Measurements from ENCODE around the gene PRKAG3. TPM values are rescaled to one million over a fixed set of nuclear protein-coding genes. Genes with fewer than 3 reads are reported as not detected.

Gene PRKAG3
- total and polyA plus RNA-seq, 4 donors = 0.01 TPM; not detected in 3

GRCh38 chr2:218875692-218876246, 44.2 kb upstream of the PRKAG3 start:
- 31 to 32% methylated on average over 2 of the region's 2 CpGs for WGBS, 2 donors
- Histone ChIP-seq H3K9me3 (ENCODE audit: control insufficient read depth in 4 of 4, insufficient read depth in 3 of 4, low read length in 3 of 4) (peaks cover 0 to 4% (median 0%) of the 10 kb centered on the region in 4 donors), H3K4me1 (ENCODE audit: control insufficient read depth in 5 of 5, insufficient read depth in 5 of 5, low read length in 5 of 5) (peaks cover 0 to 21% (median 5%) of the 10 kb centered on the region in 5 donors), H3K36me3 (ENCODE audit: control insufficient read depth in 4 of 4, insufficient read depth in 4 of 4, low read length in 4 of 4) (no peaks in the 10 kb centered on the region), H3K27ac (ENCODE audit: low read depth in 1 of 2, low read length in 1 of 2) (no peak overlapping the region), H3K27me3 (ENCODE audit: control insufficient read depth in 3 of 3, insufficient read depth in 3 of 3, low read length in 2 of 3) (peaks cover 16 to 80% (median 65%) of the 10 kb centered on the region in 3 donors), H3K4me3 (no peak overlapping the region), H3K9ac (ENCODE audit: insufficient read depth in 1 of 2, low read length in 2 of 2) (no peak overlapping the region)
- DNase-seq = no peak
- TF ChIP-seq, protein P1, sequence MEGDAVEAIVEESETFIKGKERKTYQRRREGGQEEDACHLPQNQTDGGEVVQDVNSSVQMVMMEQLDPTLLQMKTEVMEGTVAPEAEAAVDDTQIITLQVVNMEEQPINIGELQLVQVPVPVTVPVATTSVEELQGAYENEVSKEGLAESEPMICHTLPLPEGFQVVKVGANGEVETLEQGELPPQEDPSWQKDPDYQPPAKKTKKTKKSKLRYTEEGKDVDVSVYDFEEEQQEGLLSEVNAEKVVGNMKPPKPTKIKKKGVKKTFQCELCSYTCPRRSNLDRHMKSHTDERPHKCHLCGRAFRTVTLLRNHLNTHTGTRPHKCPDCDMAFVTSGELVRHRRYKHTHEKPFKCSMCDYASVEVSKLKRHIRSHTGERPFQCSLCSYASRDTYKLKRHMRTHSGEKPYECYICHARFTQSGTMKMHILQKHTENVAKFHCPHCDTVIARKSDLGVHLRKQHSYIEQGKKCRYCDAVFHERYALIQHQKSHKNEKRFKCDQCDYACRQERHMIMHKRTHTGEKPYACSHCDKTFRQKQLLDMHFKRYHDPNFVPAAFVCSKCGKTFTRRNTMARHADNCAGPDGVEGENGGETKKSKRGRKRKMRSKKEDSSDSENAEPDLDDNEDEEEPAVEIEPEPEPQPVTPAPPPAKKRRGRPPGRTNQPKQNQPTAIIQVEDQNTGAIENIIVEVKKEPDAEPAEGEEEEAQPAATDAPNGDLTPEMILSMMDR (IDR thresholded peaks at IDR 0.05; ENCODE audit: control extremely low read depth, extremely low read depth) = no peak
- ATAC-seq (ENCODE audit: insufficient read depth, low FRiP score) = no peak

DNA sequence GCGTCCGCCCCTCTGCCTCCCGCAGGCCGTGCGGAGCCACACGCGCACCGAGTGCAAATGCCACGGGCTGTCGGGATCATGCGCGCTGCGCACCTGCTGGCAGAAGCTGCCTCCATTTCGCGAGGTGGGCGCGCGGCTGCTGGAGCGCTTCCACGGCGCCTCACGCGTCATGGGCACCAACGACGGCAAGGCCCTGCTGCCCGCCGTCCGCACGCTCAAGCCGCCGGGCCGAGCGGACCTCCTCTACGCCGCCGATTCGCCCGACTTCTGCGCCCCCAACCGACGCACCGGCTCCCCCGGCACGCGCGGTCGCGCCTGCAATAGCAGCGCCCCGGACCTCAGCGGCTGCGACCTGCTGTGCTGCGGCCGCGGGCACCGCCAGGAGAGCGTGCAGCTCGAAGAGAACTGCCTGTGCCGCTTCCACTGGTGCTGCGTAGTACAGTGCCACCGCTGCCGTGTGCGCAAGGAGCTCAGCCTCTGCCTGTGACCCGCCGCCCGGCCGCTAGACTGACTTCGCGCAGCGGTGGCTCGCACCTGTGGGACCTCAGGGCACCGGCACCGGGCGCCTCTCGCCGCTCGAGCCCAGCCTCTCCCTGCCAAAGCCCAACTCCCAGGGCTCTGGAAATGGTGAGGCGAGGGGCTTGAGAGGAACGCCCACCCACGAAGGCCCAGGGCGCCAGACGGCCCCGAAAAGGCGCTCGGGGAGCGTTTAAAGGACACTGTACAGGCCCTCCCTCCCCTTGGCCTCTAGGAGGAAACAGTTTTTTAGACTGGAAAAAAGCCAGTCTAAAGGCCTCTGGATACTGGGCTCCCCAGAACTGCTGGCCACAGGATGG, 42.0 kb upstream of the PRKAG3 start:
- Histone ChIP-seq H3K36me3 (ENCODE audit: control insufficient read depth in 4 of 4, insufficient read depth in 4 of 4, low read length in 4 of 4) (no peaks in the 10 kb centered on the region), H3K27me3 (ENCODE audit: control insufficient read depth in 3 of 3, insufficient read depth in 3 of 3, low read length in 2 of 3) (peaks cover 18 to 86% (median 74%) of the 10 kb centered on the region in 3 donors)

GRCh38 chr2:218872645-218873358, 41.2 kb upstream of the PRKAG3 start:
- H3K36me3 ChIP-seq (ENCODE audit: control insufficient read depth in 4 of 4, insufficient read depth in 4 of 4, low read length in 4 of 4) = no peaks in the 10 kb centered on the region
- no peak overlapping the region for H3K27ac ChIP-seq (ENCODE audit: low read depth in 1 of 2, low read length in 1 of 2)
- no peak overlapping the region for H3K4me3 ChIP-seq
- 16 to 17% methylated on average over 18 to 22 of the region's 22 CpGs for WGBS, 2 donors
- no peak overlapping the region for H3K9ac ChIP-seq (ENCODE audit: insufficient read depth in 1 of 2, low read length in 2 of 2)
- ATAC-seq (ENCODE audit: insufficient read depth, low FRiP score) = no peak
- DNase-seq = no peak
- peaks cover 0 to 4% (median 0%) of the 10 kb centered on the region in 4 donors for H3K9me3 ChIP-seq (ENCODE audit: control insufficient read depth in 4 of 4, insufficient read depth in 3 of 4, low read length in 3 of 4)
- peaks cover 0 to 14% (median 5%) of the 10 kb centered on the region in 5 donors for H3K4me1 ChIP-seq (ENCODE audit: control insufficient read depth in 5 of 5, insufficient read depth in 5 of 5, low read length in 5 of 5)
- TF ChIP-seq, protein P1 (IDR thresholded peaks at IDR 0.05; ENCODE audit: control extremely low read depth, extremely low read depth) = no peak
- peaks cover 18 to 90% (median 72%) of the 10 kb centered on the region in 3 donors for H3K27me3 ChIP-seq (ENCODE audit: control insufficient read depth in 3 of 3, insufficient read depth in 3 of 3, low read length in 2 of 3)

More for the DNA sequence above, 42.0 kb upstream of the PRKAG3 start:
- peaks cover 0 to 14% (median 5%) of the 10 kb centered on the region in 5 donors for H3K4me1 ChIP-seq (ENCODE audit: control insufficient read depth in 5 of 5, insufficient read depth in 5 of 5, low read length in 5 of 5)
- H3K9ac ChIP-seq (ENCODE audit: insufficient read depth in 1 of 2, low read length in 2 of 2) = no peak overlapping the region
- WGBS, 2 donors = 4 to 7% methylated on average over 86 of the region's 86 CpGs
- ATAC-seq (ENCODE audit: insufficient read depth, low FRiP score) = no peak
- no peak overlapping the region for H3K27ac ChIP-seq (ENCODE audit: low read depth in 1 of 2, low read length in 1 of 2)
- no peak for DNase-seq
- TF ChIP-seq, protein P1 (IDR thresholded peaks at IDR 0.05; ENCODE audit: control extremely low read depth, extremely low read depth) = no peak
- no peak overlapping the region for H3K4me3 ChIP-seq
- peaks cover 0 to 4% (median 0%) of the 10 kb centered on the region in 4 donors for H3K9me3 ChIP-seq (ENCODE audit: control insufficient read depth in 4 of 4, insufficient read depth in 3 of 4, low read length in 3 of 4)
